Left colon (tissue), 2 donors: ENCODE results near the gene MSL2. TPM values are rescaled to one million over a fixed set of nuclear protein-coding genes. Genes with fewer than 3 reads are reported as not detected.
"Not testable (repeated sequence)": the region's sequence is repeated elsewhere in the genome, so short reads cannot be mapped to it uniquely, and the experiment has no call there.

Source experiments
- ATAC-seq: fragments of 200-7000 bp; cut with Tn5 transposase; one replicate; pipeline ENCODE4 v1.9.1; 2020; ENCODE audit warnings: mild to moderate bottlenecking, moderate library complexity
- DNase-seq, 2 donors: peaks; one replicate each; pipeline ENCODE4 v3.0.0-alpha.2; 2020
- intact Hi-C, 2 donors: fragments of 100-400 bp; cut with DNase I in 1 of 2; cut with micrococcal nuclease in 1 of 2; formaldehyde crosslinking; loops; one replicate each; pipeline versions ENCODE4 v1.11.2 to v1.14.0; 2022; cut with DNase I, micrococcal nuclease
- total RNA-seq, 2 donors: library from RNA; stranded (reverse); fragmentation: NEBNext Ultra II Directional; extraction: Animal tissue kit (Norgen Biotek cat#: 25700); gene quantifications; one replicate each; pipeline ENCODE4 v1.2.1, GENCODE V29; 2021
- donor health status: DM: no; HTN: no; CAD: no.
- donor health status: DM: yes; HTN: yes; CAD: no.

Gene MSL2
- total RNA-seq, 2 donors from 2014 or later: 22.6 to 24.5 TPM

DNA sequence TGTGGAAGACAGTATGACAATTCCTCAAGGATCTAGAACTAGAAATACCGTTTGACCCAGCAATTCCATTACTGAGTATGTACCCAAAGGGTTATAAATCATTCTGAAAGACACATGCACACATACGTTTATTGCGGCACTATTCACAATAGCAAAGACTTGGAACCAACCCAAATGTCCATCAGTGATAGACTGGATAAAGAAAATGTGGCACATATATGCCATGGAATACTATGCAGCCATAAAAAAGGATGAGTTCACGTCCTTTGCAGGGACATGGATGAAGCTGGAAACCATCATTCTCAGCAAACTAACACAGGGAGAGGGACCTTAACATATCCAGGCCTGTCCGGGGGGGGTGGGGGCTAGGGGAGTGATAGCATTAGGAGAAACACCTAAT, 76.4 kb downstream of the MSL2 start:
- intact Hi-C loops, DNase-seq, ATAC-seq: not testable (repeated sequence)

DNA sequence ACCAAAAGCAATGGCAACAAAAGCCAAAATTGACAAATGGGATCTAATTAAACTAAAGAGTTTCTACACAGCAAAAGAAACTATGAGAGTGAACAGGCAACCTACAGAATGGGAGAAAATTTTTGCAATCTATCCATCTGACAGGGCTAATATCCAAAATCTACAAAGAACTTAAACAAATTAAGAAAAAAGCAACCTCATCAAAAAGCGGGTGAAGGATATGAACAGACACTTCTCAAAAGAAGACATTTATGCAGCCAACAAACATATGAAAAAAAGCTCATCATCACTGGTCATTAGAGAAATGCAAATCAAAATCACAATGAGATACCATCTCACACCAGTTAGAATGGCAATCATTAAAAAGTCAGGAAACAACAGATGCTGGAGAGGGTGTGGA, 76.8 kb downstream of the MSL2 start:
- intact Hi-C loops, ATAC-seq, DNase-seq: not testable (repeated sequence)

DNA sequence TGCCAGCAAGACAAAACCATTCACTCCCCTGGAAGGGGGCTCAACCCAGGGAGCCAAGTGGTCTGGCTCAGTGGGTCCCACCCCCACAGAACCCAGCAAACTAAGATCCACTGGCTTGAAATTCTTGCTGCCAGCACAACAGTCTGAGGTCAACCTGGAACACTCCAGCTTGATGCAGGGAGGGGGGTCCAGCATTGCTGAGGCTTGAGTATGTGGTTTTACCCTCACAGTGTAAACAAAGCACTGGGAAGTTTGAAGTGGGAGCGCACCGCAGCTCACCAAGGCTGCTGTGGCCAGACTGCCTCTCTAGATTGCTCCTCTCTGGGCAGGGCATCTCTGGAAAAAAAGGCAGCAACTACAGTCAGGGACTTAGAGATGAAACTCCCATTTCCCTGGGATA, 81.7 kb downstream of the MSL2 start:
- intact Hi-C loops: no loop called here
- DNase-seq: no peak
- no peak for ATAC-seq

DNA sequence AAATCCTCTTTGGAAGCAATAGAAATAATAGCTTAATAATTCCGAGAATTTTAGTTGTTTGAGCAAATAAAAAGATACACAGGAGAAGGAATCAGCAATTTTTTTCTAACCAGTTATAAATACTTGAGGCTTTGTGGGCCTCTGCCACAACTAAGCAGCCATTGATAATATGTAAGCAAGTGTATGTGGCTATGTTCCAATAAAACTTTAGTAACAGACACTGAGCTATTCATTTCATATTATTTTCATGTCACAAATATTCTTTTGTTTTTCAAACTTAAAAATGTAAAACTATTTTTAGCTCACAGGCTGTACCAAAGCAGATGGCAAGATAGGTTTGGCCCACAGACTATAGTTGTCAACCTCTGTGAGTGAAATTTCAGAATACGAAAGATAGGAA, 85.7 kb downstream of the MSL2 start:
- intact Hi-C loops: no loop called here
- no peak for DNase-seq
- no peak for ATAC-seq

DNA sequence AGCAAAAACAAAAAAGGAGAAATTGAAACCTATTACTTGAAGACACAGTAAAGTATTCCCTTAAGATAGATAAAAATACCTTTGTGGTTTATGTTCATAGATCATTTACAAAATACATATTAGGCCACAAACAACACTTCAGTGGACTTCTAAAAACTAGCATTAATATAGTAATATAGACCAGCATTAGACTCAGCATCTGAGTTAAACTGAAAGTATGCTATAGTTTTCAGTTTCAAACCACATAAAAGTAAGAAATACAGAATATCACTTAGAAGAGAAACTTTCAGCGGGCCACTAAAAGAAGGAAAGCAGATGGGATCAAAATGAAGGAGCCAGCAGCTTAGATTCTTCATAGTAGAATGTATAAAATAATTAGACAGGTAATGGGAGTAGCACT, 86.6 kb downstream of the MSL2 start:
- intact Hi-C loops: no loop called here
- ATAC-seq: no peak
- no peak for DNase-seq

DNA sequence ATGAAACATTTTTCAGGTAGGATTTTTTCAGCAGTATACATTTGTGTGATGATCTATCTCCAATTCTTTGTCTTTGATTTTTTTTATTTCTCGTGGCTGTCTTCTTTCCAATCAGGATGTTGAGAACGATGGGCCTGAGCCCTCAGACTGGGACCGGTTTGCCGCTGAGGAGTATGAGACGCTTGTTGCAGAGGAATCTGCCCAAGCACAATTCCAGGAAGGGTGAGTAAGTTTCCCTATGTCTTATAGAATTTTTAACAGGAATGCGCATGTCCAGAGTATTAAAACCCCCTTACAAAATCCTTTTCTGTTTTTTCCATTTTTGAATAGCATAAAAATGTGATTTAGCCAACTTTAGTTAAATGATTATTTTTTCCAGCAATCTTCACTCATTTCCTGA, 90.0 kb downstream of the MSL2 start:
- no peak for ATAC-seq
- no peak for DNase-seq
- intact Hi-C loops: no loop called here

DNA sequence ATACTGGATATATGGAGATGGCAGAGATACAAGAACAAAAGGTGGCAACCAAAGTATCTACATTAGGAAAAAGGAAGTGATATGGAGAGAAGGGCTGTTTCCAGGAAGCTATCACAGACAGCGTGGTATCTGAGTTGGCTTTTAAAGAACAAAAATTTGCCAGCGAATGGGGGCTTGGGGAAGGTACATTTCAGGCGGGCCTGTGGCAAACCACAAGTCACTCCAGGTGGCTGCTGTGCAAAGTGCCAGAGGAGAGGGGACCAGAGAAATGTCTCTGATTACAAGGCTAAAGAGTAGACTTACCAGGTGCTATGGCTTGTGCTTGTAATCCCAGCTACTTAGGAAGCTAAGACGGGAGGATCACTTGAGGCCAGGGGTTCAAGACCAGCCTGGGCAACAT, 91.1 kb downstream of the MSL2 start:
- DNase-seq (no peak), ATAC-seq (no peak)
- intact Hi-C loops: no loop called here

Other genes with a start within 250 kb of the MSL2 start
- 10 to 100 TPM; 21.3 to 28.2 TPM for gene PPP2R3A, start 230.6 kb downstream of the MSL2 start, total RNA-seq
- gene PCCB, start 54.0 kb upstream of the MSL2 start, total RNA-seq: 10 to 100 TPM; 53.0 to 59.1 TPM